Stomach smooth muscle (tissue), 2 donors: ENCODE measurements around the gene PSAT1.

Source experiments
- H3K27ac ChIP-seq: one replicate; pipeline ENCODE4 v1.7.0; 2013; ENCODE audit warnings: mild to moderate bottlenecking, low read length, inconsistent platforms
- H3K27me3 ChIP-seq, 2 donors: one replicate each; pipeline ENCODE4 v1.7.0; 2013; ENCODE audit warnings: low read length in 2 of 2; ENCODE audit not compliant: insufficient read depth in 2 of 2, control insufficient read depth in 1 of 2
- H3K36me3 ChIP-seq, 2 donors: one replicate each; pipeline ENCODE4 v1.7.0; 2013; ENCODE audit warnings: low read length in 2 of 2; ENCODE audit not compliant: control insufficient read depth in 2 of 2, insufficient read depth in 2 of 2
- H3K4me1 ChIP-seq: one replicate; pipeline ENCODE4 v1.7.0; 2013; ENCODE audit warnings: low read length; ENCODE audit not compliant: control insufficient read depth, insufficient read depth
- H3K4me3 ChIP-seq, 2 donors: one replicate each; pipeline ENCODE4 v1.7.0; 2013; ENCODE audit warnings: low read length in 2 of 2
- H3K9ac ChIP-seq, 2 donors: one replicate each; pipeline ENCODE4 v1.7.0; 2013; ENCODE audit warnings: low read length in 2 of 2, mild to moderate bottlenecking in 1 of 2
- H3K9me3 ChIP-seq, 2 donors: one replicate each; pipeline ENCODE4 v1.7.0; 2013; ENCODE audit warnings: low read length in 2 of 2; ENCODE audit not compliant: control insufficient read depth in 2 of 2
- donor health status: healthy.
- donor health status: Pancreatic carcinoma.

PSAT1 gene

GRCh38 chr9:78292716-78293497 lies 4.0 kb upstream of the PSAT1 start:
- Histone ChIP-seq H3K36me3 (no peaks in the 10 kb centered on the region), H3K9me3 (no peaks in the 10 kb centered on the region), H3K27me3 (peaks cover 0 to 2% of the 10 kb centered on the region in 2 donors), H3K9ac (no peak overlapping the region), H3K4me3 (no peak overlapping the region), H3K4me1 (peaks cover 22% of the 10 kb centered on the region), H3K27ac (no peak overlapping the region)

GRCh38 chr9:78294290-78295176 lies 2.4 kb upstream of the PSAT1 start:
- H3K4me1 ChIP-seq, result peaks cover 26% of the 10 kb centered on the region
- H3K27ac ChIP-seq, result no peak overlapping the region
- no peak overlapping the region for H3K4me3 ChIP-seq
- peaks cover 0 to 5% of the 10 kb centered on the region in 2 donors for H3K27me3 ChIP-seq
- no peaks in the 10 kb centered on the region for H3K9me3 ChIP-seq
- no peak overlapping the region for H3K9ac ChIP-seq
- H3K36me3 ChIP-seq, result no peaks in the 10 kb centered on the region

GRCh38 chr9:78295177-78295575 lies 1.7 kb upstream of the PSAT1 start:
- Histone ChIP-seq H3K27me3 (peaks cover 2 to 5% of the 10 kb centered on the region in 2 donors), H3K4me3 (no peak overlapping the region), H3K36me3 (no peaks in the 10 kb centered on the region), H3K4me1 (peaks cover 26% of the 10 kb centered on the region), H3K27ac (no peak overlapping the region), H3K9me3 (no peaks in the 10 kb centered on the region), H3K9ac (no peak overlapping the region)

GRCh38 chr9:78295731-78296130 lies 1.2 kb upstream of the PSAT1 start:
- Histone ChIP-seq H3K27me3 (peaks cover 4 to 5% of the 10 kb centered on the region in 2 donors), H3K36me3 (no peaks in the 10 kb centered on the region), H3K4me1 (peaks cover 26% of the 10 kb centered on the region), H3K27ac (peak overlapping the region; percentile 55), H3K4me3 (peak overlapping the region; percentile 68 to 84), H3K9ac (peak overlapping the region in 1 of 2 donors; percentile 54), H3K9me3 (no peaks in the 10 kb centered on the region)

- Histone ChIP-seq H3K9ac (peak overlapping the region in 1 of 2 donors; percentile 54), H3K9me3 (no peaks in the 10 kb centered on the region), H3K27me3 (peaks cover 4 to 5% of the 10 kb centered on the region in 2 donors), H3K4me1 (peaks cover 26% of the 10 kb centered on the region), H3K4me3 (peak overlapping the region; percentile 68 to 84), H3K27ac (peak overlapping the region; percentile 55), H3K36me3 (no peaks in the 10 kb centered on the region)
Observed at GRCh38 chr9:78296201-78296892, 578 bp upstream of the PSAT1 start.

GRCh38 chr9:78297672-78297961 lies 692 bp downstream of the PSAT1 start:
- Histone ChIP-seq H3K9ac (no peak overlapping the region), H3K4me3 (peak overlapping the region; percentile 68 to 84), H3K9me3 (no peaks in the 10 kb centered on the region), H3K4me1 (peaks cover 26% of the 10 kb centered on the region), H3K27me3 (peaks cover 4 to 5% of the 10 kb centered on the region in 2 donors), H3K36me3 (no peaks in the 10 kb centered on the region), H3K27ac (no peak overlapping the region)

GRCh38 chr9:78298046-78298765 lies 1.3 kb downstream of the PSAT1 start:
- H3K9me3 ChIP-seq, result no peaks in the 10 kb centered on the region
- peaks cover 4 to 5% of the 10 kb centered on the region in 2 donors for H3K27me3 ChIP-seq
- no peak overlapping the region for H3K27ac ChIP-seq
- no peaks in the 10 kb centered on the region for H3K36me3 ChIP-seq
- peak overlapping the region; percentile 68 to 84 for H3K4me3 ChIP-seq
- H3K9ac ChIP-seq, result peak overlapping the region in 1 of 2 donors; percentile 29
- peaks cover 26% of the 10 kb centered on the region for H3K4me1 ChIP-seq

- H3K4me1 ChIP-seq, result peaks cover 26% of the 10 kb centered on the region
- no peaks in the 10 kb centered on the region for H3K9me3 ChIP-seq
- H3K36me3 ChIP-seq, result no peaks in the 10 kb centered on the region
- no peak overlapping the region for H3K4me3 ChIP-seq
- H3K9ac ChIP-seq, result no peak overlapping the region
- H3K27ac ChIP-seq, result no peak overlapping the region
- H3K27me3 ChIP-seq, result peaks cover 4 to 5% of the 10 kb centered on the region in 2 donors
Observed at GRCh38 chr9:78300209-78300608, 3.3 kb downstream of the PSAT1 start.

- Histone ChIP-seq H3K27ac (no peak overlapping the region), H3K27me3 (peaks cover 4 to 5% of the 10 kb centered on the region in 2 donors), H3K4me3 (no peak overlapping the region), H3K9ac (no peak overlapping the region), H3K4me1 (peaks cover 19% of the 10 kb centered on the region), H3K36me3 (no peaks in the 10 kb centered on the region), H3K9me3 (no peaks in the 10 kb centered on the region)
Observed at GRCh38 chr9:78301466-78301865, 4.5 kb downstream of the PSAT1 start.
